Activated CD8-positive, alpha-beta memory T cell treated with anti-CD3 and anti-CD28 coated beads, Interleukin-2, amount 10 ng/mL, durations not matched to agents 7 days and 5 days (primary cell): ENCODE data around the gene DCD. TPM values are rescaled to one million over a fixed set of nuclear protein-coding genes. Genes with fewer than 3 reads are reported as not detected.
"Not testable (repeated sequence)": the region's sequence is repeated elsewhere in the genome, so short reads cannot be mapped to it uniquely, and the experiment has no call there.

Experiments
- ATAC-seq: fragments of 150-1000 bp; cut with Tn5 transposase; one replicate; pipeline ENCODE4 v1.10.0; 2021; ENCODE audit warnings: moderate library complexity
- CTCF ChIA-PET: fragments of 350-600 bp; sonication (Branson Sonifier 250); formaldehyde crosslinking; loops from one replicate; lab custom pipeline; 2021; ENCODE audit warnings: antibody characterized with exemption; lab: Charles Lee
- DNase-seq: peaks from one replicate; pipeline ENCODE4 v3.0.0-alpha.2; 2020
- H3K27ac Mint-ChIP-seq: one replicate; pipeline ENCODE4 v1.8.0; 2021; ENCODE audit warnings: mild to moderate bottlenecking, mixed read lengths
- H3K27me3 Mint-ChIP-seq: one replicate; pipeline ENCODE4 v1.8.0; 2021; ENCODE audit warnings: mixed read lengths
- H3K36me3 Mint-ChIP-seq: one replicate; pipeline ENCODE4 v1.8.0; 2021; ENCODE audit warnings: mild to moderate bottlenecking, mixed read lengths
- H3K4me1 Mint-ChIP-seq: one replicate; pipeline ENCODE4 v1.8.0; 2021; ENCODE audit warnings: mixed read lengths
- H3K4me3 Mint-ChIP-seq: one replicate; pipeline ENCODE4 v1.8.0; 2021; ENCODE audit warnings: mild to moderate bottlenecking, moderate library complexity, mixed read lengths
- H3K9me3 Mint-ChIP-seq: one replicate; pipeline ENCODE4 v1.8.0; 2022; ENCODE audit warnings: low read depth, mixed read lengths
- total RNA-seq, 2 experiments: library from RNA; stranded (reverse); gene quantifications; one replicate each; pipeline ENCODE4 v1.2.3, GENCODE V29; 2021

The DCD gene
- total RNA-seq, 2 experiments from 2014 or later = not detected

GRCh38 chr12:54641089-54641488 is 7.1 kb downstream of the DCD start:
- Mint-ChIP-seq H3K4me3 (no peak overlapping the region), H3K36me3 (no peaks in the 10 kb centered on the region), H3K9me3 (no peaks in the 10 kb centered on the region), H3K4me1 (no peaks in the 10 kb centered on the region), H3K27me3 (peaks cover 20% of the 10 kb centered on the region), H3K27ac (no peak overlapping the region)
- ATAC-seq (no peak), DNase-seq (no peak)
- CTCF ChIA-PET = interaction anchor here (1.3 kb wide), 1 partner anchor 18 kb away, joined by 4 read pairs; no protein-coding TSS in a partner anchor

- H3K4me1 Mint-ChIP-seq, ATAC-seq, H3K4me3 Mint-ChIP-seq, H3K36me3 Mint-ChIP-seq, H3K27ac Mint-ChIP-seq, H3K9me3 Mint-ChIP-seq, DNase-seq, CTCF ChIA-PET: not testable (repeated sequence)
- peaks cover 11% of the 10 kb centered on the region for H3K27me3 Mint-ChIP-seq
Measured at GRCh38 chr12:54639112-54639511, 9.1 kb downstream of the DCD start.

GRCh38 chr12:54634795-54635194 is 13.4 kb downstream of the DCD start, which contains the start of gene LACRT:
Gene LACRT (minus strand): TSS chr12:54634895. CDS start chr12:54634841, 54 bp downstream.
- Mint-ChIP-seq H3K36me3 (no peaks in the 10 kb centered on the region), H3K27me3 (peaks cover 5% of the 10 kb centered on the region), H3K4me3 (no peak within 1 kb of the TSS), H3K9me3 (no peaks in the 10 kb centered on the region), H3K4me1 (no peaks in the 10 kb centered on the region), H3K27ac (no peak within 1 kb of the TSS)
- DNase-seq = no peak
- ATAC-seq = no peak
- CTCF ChIA-PET = no interaction called here

- ATAC-seq (no peak), DNase-seq (no peak)
- H3K27ac Mint-ChIP-seq = no peak overlapping the region
- H3K27me3 Mint-ChIP-seq = peaks cover 12% of the 10 kb centered on the region
- H3K36me3 Mint-ChIP-seq = peaks cover 2% of the 10 kb centered on the region
- CTCF ChIA-PET = interaction anchor here (1.6 kb wide), 1 partner anchor 11 kb away, joined by 3 read pairs; no protein-coding TSS in a partner anchor
- H3K4me3 Mint-ChIP-seq = no peak overlapping the region
- peaks cover 4% of the 10 kb centered on the region for H3K9me3 Mint-ChIP-seq
- H3K4me1 Mint-ChIP-seq = no peaks in the 10 kb centered on the region
Measured at GRCh38 chr12:54631988-54632728, 16.0 kb downstream of the DCD start.

GRCh38 chr12:54631551-54631950 is 16.6 kb downstream of the DCD start:
- Mint-ChIP-seq H3K4me1 (no peaks in the 10 kb centered on the region), H3K27ac (no peak overlapping the region), H3K4me3 (no peak overlapping the region), H3K36me3 (peaks cover 2% of the 10 kb centered on the region), H3K9me3 (peaks cover 6% of the 10 kb centered on the region), H3K27me3 (peaks cover 18% of the 10 kb centered on the region)
- no peak for ATAC-seq
- CTCF ChIA-PET = no interaction called here
- DNase-seq = no peak

- no peak overlapping the region for H3K27ac Mint-ChIP-seq
- H3K4me3 Mint-ChIP-seq = no peak overlapping the region
- ATAC-seq (no peak), DNase-seq (no peak)
- peaks cover 30% of the 10 kb centered on the region for H3K27me3 Mint-ChIP-seq
- peaks cover 7% of the 10 kb centered on the region for H3K9me3 Mint-ChIP-seq
- CTCF ChIA-PET = no interaction called here
- no peaks in the 10 kb centered on the region for H3K4me1 Mint-ChIP-seq
- H3K36me3 Mint-ChIP-seq = peaks cover 2% of the 10 kb centered on the region
Measured at GRCh38 chr12:54629925-54630324, 18.2 kb downstream of the DCD start.

GRCh38 chr12:54628186-54628846 is 19.8 kb downstream of the DCD start:
- Mint-ChIP-seq H3K4me1 (no peaks in the 10 kb centered on the region), H3K9me3 (peaks cover 7% of the 10 kb centered on the region), H3K27ac (no peak overlapping the region), H3K4me3 (no peak overlapping the region), H3K27me3 (peaks cover 37% of the 10 kb centered on the region), H3K36me3 (peaks cover 2% of the 10 kb centered on the region)
- CTCF ChIA-PET = interaction anchor here (1.1 kb wide), 1 partner anchor 49 kb away, joined by 4 read pairs; no protein-coding TSS in a partner anchor
- ATAC-seq = no peak
- DNase-seq = no peak

- Mint-ChIP-seq H3K27ac (no peak overlapping the region), H3K4me1 (no peaks in the 10 kb centered on the region), H3K9me3 (peaks cover 7% of the 10 kb centered on the region), H3K36me3 (peaks cover 2% of the 10 kb centered on the region), H3K4me3 (no peak overlapping the region), H3K27me3 (peaks cover 45% of the 10 kb centered on the region)
- CTCF ChIA-PET = interaction anchor here (1.1 kb wide), 1 partner anchor 48 kb away, joined by 4 read pairs; no protein-coding TSS in a partner anchor
- no peak for DNase-seq
- ATAC-seq = no peak
Measured at GRCh38 chr12:54627304-54627703, 20.9 kb downstream of the DCD start.

GRCh38 chr12:54625598-54625997 is 22.6 kb downstream of the DCD start:
- H3K36me3 Mint-ChIP-seq = peaks cover 2% of the 10 kb centered on the region
- no peaks in the 10 kb centered on the region for H3K4me1 Mint-ChIP-seq
- H3K27me3 Mint-ChIP-seq = peaks cover 60% of the 10 kb centered on the region
- ATAC-seq (no peak), DNase-seq (no peak)
- no peak overlapping the region for H3K4me3 Mint-ChIP-seq
- CTCF ChIA-PET = no interaction called here
- peaks cover 7% of the 10 kb centered on the region for H3K9me3 Mint-ChIP-seq
- no peak overlapping the region for H3K27ac Mint-ChIP-seq

- Mint-ChIP-seq H3K27ac (no peak overlapping the region), H3K27me3 (peaks cover 61% of the 10 kb centered on the region), H3K36me3 (peaks cover 2% of the 10 kb centered on the region), H3K9me3 (peaks cover 7% of the 10 kb centered on the region), H3K4me3 (no peak overlapping the region), H3K4me1 (no peaks in the 10 kb centered on the region)
- ATAC-seq (no peak), DNase-seq (no peak)
- CTCF ChIA-PET = interaction anchor here (0.6 to 0.9 kb wide), 2 partner anchors 18 to 31 kb away, joined by 3 read pairs; no protein-coding TSS in a partner anchor
Measured at GRCh38 chr12:54624315-54625279, 23.6 kb downstream of the DCD start.

GRCh38 chr12:54622463-54623183 is 25.5 kb downstream of the DCD start:
- H3K4me3 Mint-ChIP-seq = no peak overlapping the region
- no peak for DNase-seq
- CTCF ChIA-PET = interaction anchor here (0.6 to 1.1 kb wide), 4 partner anchors 14 to 450 kb away, joined by 3 to 5 read pairs (median 3); no protein-coding TSS in a partner anchor
- ATAC-seq = no peak
- peaks cover 3% of the 10 kb centered on the region for H3K9me3 Mint-ChIP-seq
- no peaks in the 10 kb centered on the region for H3K36me3 Mint-ChIP-seq
- no peak overlapping the region for H3K27ac Mint-ChIP-seq
- H3K4me1 Mint-ChIP-seq = no peaks in the 10 kb centered on the region
- peaks cover 70% of the 10 kb centered on the region for H3K27me3 Mint-ChIP-seq

- CTCF ChIA-PET = no interaction called here
- no peak overlapping the region for H3K4me3 Mint-ChIP-seq
- no peaks in the 10 kb centered on the region for H3K9me3 Mint-ChIP-seq
- DNase-seq (no peak), ATAC-seq (peak; percentile 27)
- H3K27me3 Mint-ChIP-seq = peaks cover 56% of the 10 kb centered on the region
- no peaks in the 10 kb centered on the region for H3K4me1 Mint-ChIP-seq
- H3K36me3 Mint-ChIP-seq = no peaks in the 10 kb centered on the region
- H3K27ac Mint-ChIP-seq = no peak overlapping the region
Measured at GRCh38 chr12:54616933-54617680, 31.1 kb downstream of the DCD start.
